ENCODE measurements around the gene HSD17B12. TPM values are rescaled to one million over a fixed set of nuclear protein-coding genes. Genes with fewer than 3 reads are reported as not detected.
A peak's percentile ranks its signal among the peaks of the same experiment; 100 is the strongest.

HSD17B12 gene
- total RNA-seq (2014; rRNA removed; shearing (Covaris generic)): 58.0 and 70.9 TPM in 2 replicates
- 138 and 148 TPM in 2 replicates for total RNA-seq (2022)
- Bru-seq, nascent RNA: percentile 94 among the genes with signal in this experiment
- BruChase-seq, experiment 1, labeled RNA remaining after a 6-hour chase: percentile 96 among the genes with signal in this experiment
- BruChase-seq, experiment 2, labeled RNA remaining after a 2-hour chase: percentile 94 among the genes with signal in this experiment
- long read RNA-seq, transcript HSD17B12-201 (11 exons, 2,571 nt): major isoform, 284 of 314 reads
- long read RNA-seq, partial matches to known transcripts: 5 of 314 reads
- long read RNA-seq, other reads (novel, unspliced or antisense): 22 of 314 reads

GRCh38 chr11:43680521-43681400 lies at the start of gene HSD17B12:
Gene HSD17B12, plus strand, starts transcription at chr11:43680738. Its CDS starts 90 bp downstream, at chr11:43680828.
- DNase-seq (ENCODE audit: low spot score): peak; percentile 99
- peaks cover 6% of the 10 kb centered on the region; the same call in 1 of the 2 replicates for H3K9me3 ChIP-seq (ENCODE audit: low read length)
- peaks cover 15% of the 10 kb centered on the region; the same call in 1 of the 2 replicates for H4K20me1 ChIP-seq (ENCODE audit: insufficient read depth, low read length)
- H3K4me2 ChIP-seq (ENCODE audit: low read length): peak within 1 kb of the TSS; percentile 94
- no peak for TF ChIP-seq EZH2phosphoT487 (IDR thresholded peaks at IDR 0.05; ENCODE audit: borderline replicate concordance, low read depth, low read length)
- TF ChIP-seq CTCF (conservative IDR thresholded peaks at IDR 0.05; ENCODE audit: low read length): 0 out of 2 replicates have a peak, but pooled peaks have one; percentile 18
- no TSS peak for BruUV-seq (replicated peaks)
- peaks cover 34% of the 10 kb centered on the region for H3K4me1 ChIP-seq (ENCODE audit: insufficient read depth, low read length, poor library complexity, severe bottlenecking)
- H3K27ac ChIP-seq (ENCODE audit: low read depth, low read length, poor library complexity, severe bottlenecking): peak within 1 kb of the TSS; percentile 84
- peak within 1 kb of the TSS; percentile 72 for H2AFZ ChIP-seq (ENCODE audit: low read length)
- peak within 1 kb of the TSS; percentile 89 for H3K4me3 ChIP-seq (ENCODE audit: low read depth, low read length, poor library complexity, severe bottlenecking)
- peaks cover 49% of the 10 kb centered on the region for H3K79me2 ChIP-seq (ENCODE audit: insufficient read depth, low read depth, low read length)
- POLR2A ChIA-PET: interaction anchor here (0.8 to 1.9 kb wide), 6 partner anchors 8 to 157 kb away, joined by 4 to 12 read pairs (median 4); no protein-coding TSS in a partner anchor
- intact Hi-C loops (cut with micrococcal nuclease; ENCODE audit: unreplicated experiment): loop anchor here (1.0 to 5.0 kb wide), 4 partner anchors 14 to 107 kb away; no protein-coding TSS in a partner anchor
- no peaks in the 10 kb centered on the region for H3K9me2 ChIP-seq (ENCODE audit: insufficient read depth, low read length)
- H3K36me3 ChIP-seq (ENCODE audit: insufficient read depth, low read length): peaks cover 32% of the 10 kb centered on the region
- CTCF ChIA-PET (ENCODE audit: unreplicated experiment): interaction anchor here (0.7 kb wide), 1 partner anchor 171 kb away, joined by 3 read pairs; no protein-coding TSS in a partner anchor

GRCh38 chr11:43631732-43632131 lies 48.8 kb upstream of the HSD17B12 start:
- Histone ChIP-seq H3K4me3 (ENCODE audit: low read depth, low read length, poor library complexity, severe bottlenecking) (no peak overlapping the region), H3K9me2 (ENCODE audit: insufficient read depth, low read length) (no peaks in the 10 kb centered on the region), H3K27ac (ENCODE audit: low read depth, low read length, poor library complexity, severe bottlenecking) (no peak overlapping the region), H3K4me2 (ENCODE audit: low read length) (no peak overlapping the region), H3K79me2 (ENCODE audit: insufficient read depth, low read depth, low read length) (no peaks in the 10 kb centered on the region), H2AFZ (ENCODE audit: low read length) (no peak overlapping the region), H4K20me1 (ENCODE audit: insufficient read depth, low read length) (no peaks in the 10 kb centered on the region), H3K4me1 (ENCODE audit: insufficient read depth, low read length, poor library complexity, severe bottlenecking) (no peaks in the 10 kb centered on the region), H3K9me3 (ENCODE audit: low read length) (no peaks in the 10 kb centered on the region), H3K36me3 (ENCODE audit: insufficient read depth, low read length) (no peaks in the 10 kb centered on the region)
- no peak for DNase-seq (ENCODE audit: low spot score)
- intact Hi-C loops (cut with micrococcal nuclease; ENCODE audit: unreplicated experiment): no loop called here
- TF ChIP-seq EZH2phosphoT487 (IDR thresholded peaks at IDR 0.05; ENCODE audit: borderline replicate concordance, low read depth, low read length) (no peak), CTCF (conservative IDR thresholded peaks at IDR 0.05; ENCODE audit: low read length) (no peak)
- ChIA-PET CTCF (ENCODE audit: unreplicated experiment) (no interaction called here), POLR2A (interaction anchor here (0.7 kb wide), 2 partner anchors 103 to 151 kb away, joined by 3 to 4 read pairs; no protein-coding TSS in a partner anchor)
- no TSS peak for BruUV-seq (replicated peaks)

Measured in OCI-LY7 (cell line).